Kidney epithelial cell (primary cell): Measurements from ENCODE around the gene TMX2. TPM values are rescaled to one million over a fixed set of nuclear protein-coding genes. Genes with fewer than 3 reads are reported as not detected.
A peak's percentile ranks its signal among the peaks of the same experiment; 100 is the strongest.

Experiments used
- DNase-seq: peaks from one replicate; pipeline ENCODE4 v3.0.0-alpha.2; 2010; ENCODE audit warnings: low read depth
- H3K27me3 ChIP-seq: 2 replicates; pipeline ENCODE4 v1.6.0; 2011; ENCODE audit warnings: low read length; ENCODE audit not compliant: control insufficient read depth, insufficient read depth
- H3K36me3 ChIP-seq: 2 replicates; pipeline ENCODE4 v1.5.1; 2011; ENCODE audit warnings: low read length; ENCODE audit not compliant: control insufficient read depth, insufficient read depth
- H3K4me3 ChIP-seq: 2 replicates; pipeline ENCODE4 v1.5.1; 2011; ENCODE audit warnings: low read depth, mild to moderate bottlenecking, control low read depth, low read length
- CTCF ChIP-seq: IDR thresholded peaks from 2 replicates; pipeline ENCODE4 v1.5.1; 2011; ENCODE audit warnings: mild to moderate bottlenecking, moderate library complexity, low read length, control low read depth, inconsistent platforms; ENCODE audit not compliant: insufficient read depth, poor library complexity, severe bottlenecking
- total RNA-seq: library from RNA; depleted of rRNA; stranded (reverse); fragments of >200 nt; gene quantifications from 2 replicates; pipeline ENCODE4 v1.2.3, GENCODE V29; 2015

The TMX2 gene
- total RNA-seq, 1 donor from 2014 or later, result 74.0 TPM

- H3K4me3 ChIP-seq, result no peak overlapping the region
- DNase-seq, result no peak
- H3K27me3 ChIP-seq, result no peaks in the 10 kb centered on the region
- no peaks in the 10 kb centered on the region for H3K36me3 ChIP-seq
- no peak for TF ChIP-seq CTCF
Measured at GRCh38 chr11:57729479-57729878, 17.1 kb downstream of the TMX2 start.

- no peak overlapping the region for H3K4me3 ChIP-seq
- DNase-seq, result no peak
- no peaks in the 10 kb centered on the region for H3K36me3 ChIP-seq
- H3K27me3 ChIP-seq, result no peaks in the 10 kb centered on the region
- TF ChIP-seq CTCF, result no peak
Measured at GRCh38 chr11:57732661-57733060, 20.3 kb downstream of the TMX2 start.

GRCh38 chr11:57735619-57736298, 23.4 kb downstream of the TMX2 start:
- no peaks in the 10 kb centered on the region for H3K36me3 ChIP-seq
- no peaks in the 10 kb centered on the region for H3K27me3 ChIP-seq
- no peak for TF ChIP-seq CTCF
- no peak for DNase-seq
- H3K4me3 ChIP-seq, result no peak overlapping the region

GRCh38 chr11:57741132-57742086, 29.0 kb downstream of the TMX2 start, which contains the start of gene SELENOH:
TSS of gene SELENOH (plus strand) at chr11:57741491. CDS start at chr11:57741596, 105 bp downstream.
- H3K27me3 ChIP-seq, result no peaks in the 10 kb centered on the region
- TF ChIP-seq CTCF, result no peak
- H3K36me3 ChIP-seq, result peaks cover 2% of the 10 kb centered on the region
- peak; percentile 86 for DNase-seq
- peak within 1 kb of the TSS; percentile 92 for H3K4me3 ChIP-seq

GRCh38 chr11:57742087-57742452, 29.7 kb downstream of the TMX2 start:
- no peak for DNase-seq
- TF ChIP-seq CTCF, result no peak
- Histone ChIP-seq H3K36me3 (peaks cover 2% of the 10 kb centered on the region), H3K4me3 (peak overlapping the region; percentile 92), H3K27me3 (no peaks in the 10 kb centered on the region)
